Measurements from ENCODE around the gene POU6F2.

DNA sequence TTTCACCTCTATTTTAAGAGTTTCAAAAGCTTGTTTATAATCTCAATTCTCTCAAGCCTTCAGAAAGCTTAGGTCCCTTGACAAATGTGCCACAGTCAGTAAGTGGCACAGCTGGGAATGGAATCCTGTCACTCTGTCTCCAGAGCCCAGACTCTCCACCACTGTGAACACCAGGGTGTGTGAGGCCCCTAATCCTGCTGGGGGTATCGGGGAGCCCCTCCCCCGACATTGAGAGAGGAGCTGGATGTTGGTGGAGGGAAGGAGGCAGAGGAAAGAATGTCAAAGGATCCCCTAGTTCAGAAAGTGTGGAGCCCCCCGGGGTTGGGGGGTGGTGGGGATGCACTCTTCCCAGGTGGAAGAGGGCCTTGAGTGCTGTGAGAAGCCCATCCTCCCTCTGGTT is 454.7 kb downstream of the POU6F2 start:
- TF ChIP-seq, protein P1, sequence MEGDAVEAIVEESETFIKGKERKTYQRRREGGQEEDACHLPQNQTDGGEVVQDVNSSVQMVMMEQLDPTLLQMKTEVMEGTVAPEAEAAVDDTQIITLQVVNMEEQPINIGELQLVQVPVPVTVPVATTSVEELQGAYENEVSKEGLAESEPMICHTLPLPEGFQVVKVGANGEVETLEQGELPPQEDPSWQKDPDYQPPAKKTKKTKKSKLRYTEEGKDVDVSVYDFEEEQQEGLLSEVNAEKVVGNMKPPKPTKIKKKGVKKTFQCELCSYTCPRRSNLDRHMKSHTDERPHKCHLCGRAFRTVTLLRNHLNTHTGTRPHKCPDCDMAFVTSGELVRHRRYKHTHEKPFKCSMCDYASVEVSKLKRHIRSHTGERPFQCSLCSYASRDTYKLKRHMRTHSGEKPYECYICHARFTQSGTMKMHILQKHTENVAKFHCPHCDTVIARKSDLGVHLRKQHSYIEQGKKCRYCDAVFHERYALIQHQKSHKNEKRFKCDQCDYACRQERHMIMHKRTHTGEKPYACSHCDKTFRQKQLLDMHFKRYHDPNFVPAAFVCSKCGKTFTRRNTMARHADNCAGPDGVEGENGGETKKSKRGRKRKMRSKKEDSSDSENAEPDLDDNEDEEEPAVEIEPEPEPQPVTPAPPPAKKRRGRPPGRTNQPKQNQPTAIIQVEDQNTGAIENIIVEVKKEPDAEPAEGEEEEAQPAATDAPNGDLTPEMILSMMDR (IDR thresholded peaks at IDR 0.05): no peak
- TF ChIP-seq POLR2A (IDR thresholded peaks at IDR 0.05): no peak
